Erythroblast (primary cell): ENCODE measurements around the gene PDIA5.

Experiments used
- GATA1 ChIP-seq: IDR thresholded peaks from 2 replicates; pipeline ENCODE4 v1.6.1; 2011; ENCODE audit warnings: low read depth, mild to moderate bottlenecking, control low read depth, low read length, moderate library complexity
- POLR2A ChIP-seq: IDR thresholded peaks from 2 replicates; pipeline ENCODE4 v1.6.1; 2011; ENCODE audit warnings: mild to moderate bottlenecking, low read length

- TF ChIP-seq POLR2A (no peak), GATA1 (no peak)
Observed at GRCh38 chr3:123096126-123096525, 29.3 kb downstream of the PDIA5 start.
